SIG-M5 treated with dmso at 0.1 percent for 504 hours (cell line): ENCODE data around the gene OR51M1.
"Not testable (repeated sequence)": the region's sequence is repeated elsewhere in the genome, so short reads cannot be mapped to it uniquely, and the experiment has no call there.

ENCODE experiments used
- DNase-seq: peaks from one replicate; lab custom pipeline; 2025; ENCODE audit not compliant: unreplicated experiment; lab: John Stamatoyannopoulos, UW

The OR51M1 gene

GRCh38 chr11:5383576-5383975 lies at the start of gene OR51M1:
TSS of gene OR51M1 (plus strand) at chr11:5383812. CDS start at chr11:5389399, 5,587 bp downstream.
- no peak for DNase-seq

- DNase-seq, result no peak
Observed at GRCh38 chr11:5335170-5335569, 48.4 kb upstream of the OR51M1 start.

GRCh38 chr11:5336331-5336730 lies 47.3 kb upstream of the OR51M1 start:
- no peak for DNase-seq

- DNase-seq, result not testable (repeated sequence)
Observed at GRCh38 chr11:5337253-5337652, 46.4 kb upstream of the OR51M1 start.

GRCh38 chr11:5339771-5340322 lies 43.8 kb upstream of the OR51M1 start:
- no peak for DNase-seq

GRCh38 chr11:5343474-5344335 lies 39.9 kb upstream of the OR51M1 start, which contains the start of gene OR51B5:
TSS of gene OR51B5 (minus strand) at chr11:5343524. CDS start at chr11:5343524, 0 bp downstream.
- no peak for DNase-seq

GRCh38 chr11:5345831-5346230 lies 37.8 kb upstream of the OR51M1 start:
- DNase-seq, result no peak

GRCh38 chr11:5348551-5349194 lies 34.9 kb upstream of the OR51M1 start:
- DNase-seq, result no peak

- no peak for DNase-seq
Observed at GRCh38 chr11:5349550-5349949, 34.1 kb upstream of the OR51M1 start.

GRCh38 chr11:5351208-5351607 lies 32.4 kb upstream of the OR51M1 start, which contains the start of gene OR51B6:
TSS of gene OR51B6 (plus strand) at chr11:5351508. CDS start at chr11:5351508, 0 bp downstream.
- no peak for DNase-seq

GRCh38 chr11:5356031-5356430 lies 27.6 kb upstream of the OR51M1 start:
- not testable (repeated sequence) for DNase-seq

- DNase-seq, result no peak
Observed at GRCh38 chr11:5362017-5362625, 21.5 kb upstream of the OR51M1 start.

- DNase-seq, result no peak
Observed at GRCh38 chr11:5363679-5364078, 19.9 kb upstream of the OR51M1 start.

- DNase-seq, result no peak
Observed at GRCh38 chr11:5364214-5364613, 19.4 kb upstream of the OR51M1 start.

GRCh38 chr11:5366365-5366764 lies 17.2 kb upstream of the OR51M1 start:
- not testable (repeated sequence) for DNase-seq

- no peak for DNase-seq
Observed at GRCh38 chr11:5366856-5367255, 16.8 kb upstream of the OR51M1 start.

- DNase-seq, result no peak
Observed at GRCh38 chr11:5367448-5368074, 16.1 kb upstream of the OR51M1 start.

GRCh38 chr11:5368502-5369043 lies 15.0 kb upstream of the OR51M1 start:
- DNase-seq, result no peak

GRCh38 chr11:5369789-5370188 lies 13.8 kb upstream of the OR51M1 start:
- DNase-seq, result no peak

- DNase-seq, result peak; percentile 32
Observed at GRCh38 chr11:5380740-5381342, 2.8 kb upstream of the OR51M1 start.
